ENCODE data around the gene CA5B.
"Not testable (repeated sequence)": the region's sequence is repeated elsewhere in the genome, so short reads cannot be mapped to it uniquely, and the experiment has no call there.

Gene CA5B

GRCh38 chrX:15747626-15748173 lies 9.6 kb downstream of the CA5B start:
- DNase-seq (ENCODE audit: low read depth in 2 of 2), result no peak

GRCh38 chrX:15748841-15749240 lies 10.8 kb downstream of the CA5B start:
- no peak for DNase-seq (ENCODE audit: low read depth in 2 of 2)

GRCh38 chrX:15749642-15750610 lies 11.9 kb downstream of the CA5B start:
- no peak for DNase-seq (ENCODE audit: low read depth in 2 of 2)

- no peak for DNase-seq (ENCODE audit: low read depth in 2 of 2)
These were observed 12.6 kb downstream of the CA5B start for GRCh38 chrX:15750611-15751154.

GRCh38 chrX:15751155-15751819 lies 13.2 kb downstream of the CA5B start:
- no peak for DNase-seq (ENCODE audit: low read depth in 2 of 2)

GRCh38 chrX:15755091-15755490 lies 17.0 kb downstream of the CA5B start:
- no peak for DNase-seq (ENCODE audit: low read depth in 2 of 2)

GRCh38 chrX:15758140-15758539 lies 20.1 kb downstream of the CA5B start:
- DNase-seq (ENCODE audit: low read depth in 2 of 2), result no peak

GRCh38 chrX:15759886-15760285 lies 21.8 kb downstream of the CA5B start:
- DNase-seq (ENCODE audit: low read depth in 2 of 2), result not testable (repeated sequence)

- peak in 1 of 2 donors; percentile 23 for DNase-seq (ENCODE audit: low read depth in 2 of 2)
These were observed 23.6 kb downstream of the CA5B start for GRCh38 chrX:15761564-15762191.

- no peak for DNase-seq (ENCODE audit: low read depth in 2 of 2)
These were observed 31.4 kb downstream of the CA5B start for GRCh38 chrX:15769300-15769954.

GRCh38 chrX:15781961-15782699 lies 44.1 kb downstream of the CA5B start:
- DNase-seq (ENCODE audit: low read depth in 2 of 2), result no peak

- DNase-seq (ENCODE audit: low read depth in 2 of 2), result no peak
These were observed 47.2 kb downstream of the CA5B start for GRCh38 chrX:15785176-15785750.

GRCh38 chrX:15786915-15787314 lies 48.8 kb downstream of the CA5B start:
- DNase-seq (ENCODE audit: low read depth in 2 of 2), result no peak

- DNase-seq (ENCODE audit: low read depth in 2 of 2), result peak; percentile 79 to 91
These were observed 52.1 kb downstream of the CA5B start, which contains the start of gene ZRSR2 for GRCh38 chrX:15789979-15790768. Gene ZRSR2 (plus strand): TSS chrX:15790484. CDS start chrX:15790496, 12 bp downstream.

GRCh38 chrX:15790769-15791290 lies 52.8 kb downstream of the CA5B start:
- DNase-seq (ENCODE audit: low read depth in 2 of 2), result no peak

- DNase-seq (ENCODE audit: low read depth in 2 of 2), result no peak
These were observed 59.6 kb downstream of the CA5B start for GRCh38 chrX:15797707-15798106.

- DNase-seq (ENCODE audit: low read depth in 2 of 2), result no peak
These were observed 66.5 kb downstream of the CA5B start for GRCh38 chrX:15804563-15804962.

- no peak for DNase-seq (ENCODE audit: low read depth in 2 of 2)
These were observed 70.2 kb downstream of the CA5B start for GRCh38 chrX:15808254-15808653.

Data from stimulated activated CD4-positive, alpha-beta T cell treated with anti-CD3 and anti-CD28 coated beads, Interleukin-15, amount 100 ng/mL, for 48 hours (primary cell).